ENCODE measurements around the gene SYT1.

Gene SYT1

DNA sequence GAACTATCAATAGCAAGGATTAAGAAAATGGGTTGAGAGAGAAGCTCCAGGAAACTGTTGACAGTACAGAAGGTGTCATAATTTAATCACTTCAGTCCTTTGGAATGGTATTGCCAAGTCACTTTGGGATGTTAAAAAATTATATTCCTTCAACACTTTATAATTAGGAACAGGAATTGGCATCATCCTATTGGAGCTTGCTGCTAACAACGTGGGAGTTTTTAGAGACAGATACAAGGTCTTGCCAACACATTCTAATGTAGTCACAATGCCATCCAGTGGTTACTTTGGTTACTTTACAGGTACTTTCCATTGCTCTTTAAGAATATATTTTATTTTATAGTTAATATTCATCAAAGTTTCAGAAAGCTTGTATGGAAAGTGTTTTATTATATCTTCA, 310.1 kb downstream of the SYT1 start:
- TF ChIP-seq, protein P1, sequence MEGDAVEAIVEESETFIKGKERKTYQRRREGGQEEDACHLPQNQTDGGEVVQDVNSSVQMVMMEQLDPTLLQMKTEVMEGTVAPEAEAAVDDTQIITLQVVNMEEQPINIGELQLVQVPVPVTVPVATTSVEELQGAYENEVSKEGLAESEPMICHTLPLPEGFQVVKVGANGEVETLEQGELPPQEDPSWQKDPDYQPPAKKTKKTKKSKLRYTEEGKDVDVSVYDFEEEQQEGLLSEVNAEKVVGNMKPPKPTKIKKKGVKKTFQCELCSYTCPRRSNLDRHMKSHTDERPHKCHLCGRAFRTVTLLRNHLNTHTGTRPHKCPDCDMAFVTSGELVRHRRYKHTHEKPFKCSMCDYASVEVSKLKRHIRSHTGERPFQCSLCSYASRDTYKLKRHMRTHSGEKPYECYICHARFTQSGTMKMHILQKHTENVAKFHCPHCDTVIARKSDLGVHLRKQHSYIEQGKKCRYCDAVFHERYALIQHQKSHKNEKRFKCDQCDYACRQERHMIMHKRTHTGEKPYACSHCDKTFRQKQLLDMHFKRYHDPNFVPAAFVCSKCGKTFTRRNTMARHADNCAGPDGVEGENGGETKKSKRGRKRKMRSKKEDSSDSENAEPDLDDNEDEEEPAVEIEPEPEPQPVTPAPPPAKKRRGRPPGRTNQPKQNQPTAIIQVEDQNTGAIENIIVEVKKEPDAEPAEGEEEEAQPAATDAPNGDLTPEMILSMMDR (IDR thresholded peaks at IDR 0.05; ENCODE audit: control extremely low read depth, extremely low read depth, low read depth, missing control alignments): no peak
- ChIA-PET CTCF (interaction anchor here (1.0 to 2.1 kb wide), 8 partner anchors 9 to 711 kb away, joined by 3 to 9 read pairs (median 4); no protein-coding TSS in a partner anchor), POLR2A (no interaction called here)
- no peak for DNase-seq (ENCODE audit: extremely low spot score)

DNA sequence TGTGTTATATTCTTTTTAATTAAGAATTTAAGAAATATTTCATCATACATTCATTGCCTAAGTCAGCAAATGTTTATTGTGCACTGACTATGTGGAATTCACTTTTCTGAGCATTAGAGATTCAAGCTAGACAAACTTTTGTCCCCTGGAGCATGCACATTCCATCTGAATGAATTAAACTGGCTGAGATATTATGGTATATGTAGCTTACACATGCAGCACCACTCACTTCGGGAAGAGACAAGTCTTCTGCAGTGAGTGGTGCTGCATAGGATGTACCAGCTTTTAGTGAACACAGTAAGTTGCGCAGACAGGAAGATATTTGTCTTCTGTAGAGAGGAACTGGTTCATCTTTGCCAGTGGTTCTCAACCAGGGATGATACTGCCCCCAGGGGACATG, 318.4 kb downstream of the SYT1 start:
- TF ChIP-seq, protein P1 (IDR thresholded peaks at IDR 0.05; ENCODE audit: control extremely low read depth, extremely low read depth, low read depth, missing control alignments): no peak
- ChIA-PET POLR2A (no interaction called here), CTCF (interaction anchor here (1.7 kb wide), 1 partner anchor 8 kb away, joined by 6 read pairs; no protein-coding TSS in a partner anchor)
- no peak for DNase-seq (ENCODE audit: extremely low spot score)

DNA sequence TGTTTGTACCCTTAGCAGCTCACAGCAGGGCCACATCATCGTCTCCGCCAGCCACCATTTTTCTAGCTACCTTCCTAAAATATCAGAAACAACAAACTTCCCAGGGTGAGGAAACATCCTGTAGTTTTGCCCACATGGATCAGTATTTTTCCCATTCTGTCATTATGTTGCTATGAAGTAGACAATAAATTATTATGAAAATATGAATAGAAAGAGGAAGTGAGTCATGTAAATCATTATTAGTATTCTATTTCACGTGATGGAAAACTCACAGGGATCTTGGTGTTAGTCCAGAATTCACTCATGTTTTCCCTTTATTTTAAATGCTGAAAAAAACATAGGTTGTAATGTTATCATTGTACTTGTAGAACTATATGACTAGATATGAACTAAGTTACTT, 319.4 kb downstream of the SYT1 start:
- DNase-seq (ENCODE audit: extremely low spot score): no peak
- POLR2A ChIA-PET: no interaction called here
- TF ChIP-seq, protein P1 (IDR thresholded peaks at IDR 0.05; ENCODE audit: control extremely low read depth, extremely low read depth, low read depth, missing control alignments): no peak
- CTCF ChIA-PET: interaction anchor here (1.1 to 3.0 kb wide), 3 partner anchors 9 to 19 kb away, joined by 3 to 9 read pairs (median 6); no protein-coding TSS in a partner anchor

DNA sequence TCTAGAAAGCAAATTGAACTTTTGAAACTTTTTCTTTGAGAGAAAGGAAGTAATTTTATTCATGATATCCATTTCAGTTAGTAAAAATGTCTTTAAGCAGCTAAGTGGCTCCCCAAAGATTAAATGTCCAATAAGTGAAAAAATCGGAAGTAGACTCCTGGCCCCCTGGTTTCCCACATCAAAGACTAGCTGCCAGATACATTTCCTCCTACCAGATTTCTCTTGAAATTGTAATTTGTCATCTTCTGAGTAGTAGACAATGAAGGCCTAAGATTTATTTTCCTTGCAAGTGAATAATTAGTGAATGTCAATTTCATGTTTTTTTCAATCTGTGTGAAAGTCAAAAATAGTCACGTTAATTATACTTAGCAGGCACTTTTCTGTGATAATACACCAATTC, 321.9 kb downstream of the SYT1 start:
- TF ChIP-seq, protein P1 (IDR thresholded peaks at IDR 0.05; ENCODE audit: control extremely low read depth, extremely low read depth, low read depth, missing control alignments): no peak
- ChIA-PET POLR2A (no interaction called here), CTCF (interaction anchor here (3.0 kb wide), 1 partner anchor 11 kb away, joined by 9 read pairs; no protein-coding TSS in a partner anchor)
- no peak for DNase-seq (ENCODE audit: extremely low spot score)

DNA sequence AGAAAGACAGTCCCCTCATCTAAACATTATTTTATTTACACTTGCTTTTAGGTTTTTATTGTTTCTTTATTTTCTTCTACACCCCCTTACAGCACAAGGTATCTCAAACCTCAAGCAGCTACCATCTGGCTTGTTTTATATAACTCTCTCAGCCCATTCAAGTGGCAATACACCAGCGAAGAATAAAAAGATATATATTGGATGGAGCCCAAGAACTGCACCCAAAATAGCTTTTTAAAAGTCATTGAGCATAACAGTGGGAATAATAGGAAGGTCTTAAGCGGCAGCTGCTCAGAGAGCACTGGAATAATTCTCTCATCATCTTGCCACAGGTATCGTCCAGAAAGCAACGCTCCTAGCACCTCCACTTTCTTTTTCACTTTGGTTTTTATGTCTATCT, 322.5 kb downstream of the SYT1 start:
- TF ChIP-seq, protein P1 (IDR thresholded peaks at IDR 0.05; ENCODE audit: control extremely low read depth, extremely low read depth, low read depth, missing control alignments): no peak
- no peak for DNase-seq (ENCODE audit: extremely low spot score)
- CTCF ChIA-PET: interaction anchor here (3.0 kb wide), 1 partner anchor 12 kb away, joined by 9 read pairs; no protein-coding TSS in a partner anchor
- POLR2A ChIA-PET: no interaction called here

DNA sequence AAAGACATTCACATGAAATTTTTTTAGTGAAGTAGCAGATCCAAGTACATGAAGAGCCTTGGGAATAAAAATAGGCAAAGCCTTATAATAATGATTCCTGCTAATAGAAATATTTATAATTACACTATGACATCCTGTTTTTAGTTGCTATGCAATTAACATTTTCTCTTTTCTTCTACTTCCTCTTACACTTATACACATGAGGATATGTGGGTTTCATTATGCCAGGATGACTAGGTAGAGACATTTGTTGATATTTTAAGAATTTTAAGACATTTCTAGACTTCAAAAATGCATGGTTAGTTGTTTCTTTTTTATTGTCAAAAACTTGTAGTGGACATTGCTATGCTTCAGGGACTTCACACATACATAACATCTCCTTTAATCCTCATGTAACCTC, 326.8 kb downstream of the SYT1 start:
- TF ChIP-seq, protein P1 (IDR thresholded peaks at IDR 0.05; ENCODE audit: control extremely low read depth, extremely low read depth, low read depth, missing control alignments): no peak
- ChIA-PET POLR2A (no interaction called here), CTCF (interaction anchor here (1.4 kb wide), 1 partner anchor 81 kb away, joined by 4 read pairs; no protein-coding TSS in a partner anchor)
- no peak for DNase-seq (ENCODE audit: extremely low spot score)
